Heart right ventricle (tissue), 16 donors: ENCODE data around the gene RPS3A. TPM values are rescaled to one million over a fixed set of nuclear protein-coding genes. Genes with fewer than 3 reads are reported as not detected.
A peak's percentile ranks its signal among the peaks of the same experiment; 100 is the strongest.

Experiments used
- ATAC-seq, 8 donors: fragments of 200-7000 bp; cut with Tn5 transposase; one replicate each; pipeline ENCODE4 v1.9.1; 2020; ENCODE audit warnings: mild to moderate bottlenecking in 8 of 8, moderate library complexity in 8 of 8, moderate number of reproducible peaks in 1 of 8
- DNase-seq, 2 donors: peaks; one replicate each; pipeline ENCODE4 v3.0.0-alpha.2; 2020
- H3K27ac ChIP-seq, 10 donors: fragments of 200-600 bp; sonication (generic) in 2 of 10; one replicate each; pipeline versions ENCODE4 v1.5.0 to v1.8.0; 2020 to 2022; ENCODE audit warnings: mild to moderate bottlenecking in 3 of 10
- H3K27me3 ChIP-seq, 7 donors: fragments of 200-600 bp; one replicate each; pipeline ENCODE4 v1.8.0; 2021 to 2022; ENCODE audit warnings: mild to moderate bottlenecking in 2 of 7
- H3K36me3 ChIP-seq, 9 donors: fragments of 200-600 bp; sonication (generic) in 1 of 9; one replicate each; pipeline versions ENCODE4 v1.5.0 to v1.8.0; 2020 to 2022; ENCODE audit warnings: mild to moderate bottlenecking in 2 of 9
- H3K4me1 ChIP-seq, 9 donors: fragments of 200-600 bp; sonication (generic) in 1 of 9; one replicate each; pipeline versions ENCODE4 v1.5.0 to v1.8.0; 2020 to 2022; ENCODE audit warnings: mild to moderate bottlenecking in 4 of 9
- H3K4me3 ChIP-seq, 10 donors: fragments of 200-600 bp; sonication (generic) in 2 of 10; one replicate each; pipeline versions ENCODE4 v1.5.0 to v1.8.0; 2020 to 2022; ENCODE audit warnings: mild to moderate bottlenecking in 7 of 10, moderate library complexity in 2 of 10
- H3K9me3 ChIP-seq, 11 donors: fragments of 200-600 bp in 10 of 11; sonication (generic) in 2 of 11; one replicate each; pipeline versions ENCODE4 v1.5.0 to v1.8.0; 2013 to 2022; ENCODE audit warnings: mild to moderate bottlenecking in 2 of 11, control low read depth in 1 of 11, moderate library complexity in 1 of 11
- CTCF ChIP-seq, 9 donors: fragments of 200-600 bp; sonication (generic) in 2 of 9; IDR thresholded peaks; one replicate each; pipeline versions ENCODE4 v1.5.0 to v1.8.0; 2021 to 2022; ENCODE audit warnings: antibody characterized with exemption in 9 of 9, mild to moderate bottlenecking in 5 of 9, moderate library complexity in 1 of 9
- WGBS, 2 donors: extraction: QIAGEN DNeasy Blood & Tissue Kit; methylation state at CpG; one replicate each; pipeline ENCODE4 v1.1.7; 2013; ENCODE audit warnings: inconsistent platforms in 1 of 2; 5-methylcytosine and 5-hydroxymethylcytosine counted together
- intact Hi-C, 10 donors: fragments of 100-400 bp; cut with DNase I; formaldehyde crosslinking; loops; one replicate each; pipeline versions ENCODE4 v1.11.1 to v1.14.2; 2022
- polyA plus RNA-seq, 2 donors: library from polyadenylated mRNA; stranded (reverse); fragments of 200-250 nt; gene quantifications; one replicate each; pipeline ENCODE4 v1.2.3, GENCODE V29; 2013
- total RNA-seq, 10 donors: library from RNA; stranded (reverse); fragmentation: NEBNext Ultra II Directional in 3 of 10; extraction: Animal tissue kit (Norgen Biotek cat#: 25700) in 3 of 10; gene quantifications; one replicate each; pipeline versions ENCODE4 v1.2.1 to v1.2.4, GENCODE V29; 2021 to 2023
- donor health status: Arrhythmogenic right ventricular cardiomyopathy.
- donor health status: ischemic (EF 13 %, LVEDD 7.1; RV severe dilation, severe dysfunction).
- donor health status: healthy with polysubstance abuse.
- donor health status: DM: no; HTN: yes; CAD: no.
- donor health status: DM: no; HTN: no; CAD: no.
- donor health status: ischemic (EF 25% LVEDD 6.9; RV normal size, moderate dysfunction).
- donor health status: ischemic (EF 25% LVEDD 5.7; RV mildly dilated, moderate dysfunction).
- donor health status: healthy.
- donor health status: DM: yes; HTN: yes; CAD: no.
- donor health status: Ischemic cardiomyopathy.
- donor health status: ischemic (EF 35%, LVEDD 5.7; RV mildly dilated, moderate dysfunction).
- donor health status: nonischemic (EF 11% LVEDD 7.7; RV severe dilation, severe dysfunction).
- donor health status: DM: yes; HTN: yes; CAD: no.
- donor health status: PGD.
- donor health status: ischemic (EF 29% LVEDD 5.4; RV normal size, mild dysfunction).
- donor health status: nonischemic (EF 23%, LVEDD 6.1; RV moderate dilation, normal function).

Gene RPS3A
- total and polyA plus RNA-seq, 12 donors = 716 to 2,252 (median 881) TPM

- intact Hi-C loops = loop anchor here in 2 of 10 donors (10.0 kb wide), 3 partner anchors 235 to 1275 kb away; no protein-coding TSS in a partner anchor
Observed at GRCh38 chr4:151110236-151110635, 10.8 kb downstream of the RPS3A start.

DNA sequence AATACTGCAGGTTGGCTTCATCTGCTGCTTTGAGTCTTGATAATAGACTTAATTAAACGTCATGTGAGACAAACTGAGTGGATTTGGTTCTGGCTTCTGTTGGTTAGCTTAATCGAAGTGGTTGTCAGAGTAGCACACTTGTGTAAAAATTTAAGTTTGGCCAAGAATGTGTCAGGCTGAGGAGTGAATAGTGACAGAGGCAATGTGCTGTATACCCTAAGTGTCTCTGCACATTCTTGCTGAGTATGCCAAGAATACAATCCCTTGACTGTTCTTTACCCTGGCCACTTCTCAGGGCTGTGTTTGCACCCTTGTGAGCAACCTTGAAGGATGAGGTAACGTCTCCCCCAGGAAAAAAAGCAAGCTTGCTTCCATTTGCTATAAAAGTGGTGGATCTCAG lies 14.9 kb downstream of the RPS3A start:
- Histone ChIP-seq H3K4me3 (no peak overlapping the region), H3K27me3 (no peaks in the 10 kb centered on the region), H3K4me1 (peaks cover 0 to 37% (median 9%) of the 10 kb centered on the region in 9 donors), H3K27ac (peak overlapping the region in 8 of 10 donors; percentile 29 to 73 (median 60)), H3K36me3 (peaks cover 0 to 61% (median 0%) of the 10 kb centered on the region in 9 donors), H3K9me3 (no peaks in the 10 kb centered on the region)
- intact Hi-C loops = loop anchor here in 2 of 10 donors (10.0 kb wide), 3 partner anchors 230 to 1270 kb away; no protein-coding TSS in a partner anchor
- no peak for TF ChIP-seq CTCF (IDR thresholded peaks at IDR 0.05)
- ATAC-seq (peak; percentile 54 to 81 (median 70)), DNase-seq (no peak)
- 23 to 39% methylated on average over 3 of the region's 3 CpGs for WGBS, 2 donors

More at GRCh38 chr4:151110236-151110635, 10.8 kb downstream of the RPS3A start:
- H3K27ac ChIP-seq = no peak overlapping the region
- no peak overlapping the region for H3K4me3 ChIP-seq
- peaks cover 0 to 5% (median 0%) of the 10 kb centered on the region in 11 donors for H3K9me3 ChIP-seq
- ATAC-seq (no peak), DNase-seq (no peak)
- no peak for TF ChIP-seq CTCF (IDR thresholded peaks at IDR 0.05)
- H3K27me3 ChIP-seq = no peaks in the 10 kb centered on the region
- H3K4me1 ChIP-seq = peaks cover 0 to 44% (median 9%) of the 10 kb centered on the region in 9 donors
- WGBS, 2 donors = 99% methylated on average over 3 of the region's 3 CpGs
- peaks cover 0 to 74% (median 11%) of the 10 kb centered on the region in 9 donors for H3K36me3 ChIP-seq

GRCh38 chr4:151114986-151115385 lies 15.6 kb downstream of the RPS3A start:
- H3K4me1 ChIP-seq = peaks cover 0 to 37% (median 9%) of the 10 kb centered on the region in 9 donors
- intact Hi-C loops = loop anchor here in 5 of 10 donors (5.0 to 10.0 kb wide), 4 partner anchors 230 to 1270 kb away; no protein-coding TSS in a partner anchor
- peak overlapping the region in 8 of 10 donors; percentile 29 to 73 (median 60) for H3K27ac ChIP-seq
- H3K9me3 ChIP-seq = no peaks in the 10 kb centered on the region
- peaks cover 0 to 67% (median 0%) of the 10 kb centered on the region in 9 donors for H3K36me3 ChIP-seq
- DNase-seq = no peak
- no peaks in the 10 kb centered on the region for H3K27me3 ChIP-seq
- H3K4me3 ChIP-seq = no peak overlapping the region
- TF ChIP-seq CTCF (IDR thresholded peaks at IDR 0.05) = no peak
- WGBS, 2 donors = 76 to 80% methylated on average over 5 of the region's 5 CpGs
- peak in 2 of 8 donors; percentile 25 to 27 for ATAC-seq

DNA sequence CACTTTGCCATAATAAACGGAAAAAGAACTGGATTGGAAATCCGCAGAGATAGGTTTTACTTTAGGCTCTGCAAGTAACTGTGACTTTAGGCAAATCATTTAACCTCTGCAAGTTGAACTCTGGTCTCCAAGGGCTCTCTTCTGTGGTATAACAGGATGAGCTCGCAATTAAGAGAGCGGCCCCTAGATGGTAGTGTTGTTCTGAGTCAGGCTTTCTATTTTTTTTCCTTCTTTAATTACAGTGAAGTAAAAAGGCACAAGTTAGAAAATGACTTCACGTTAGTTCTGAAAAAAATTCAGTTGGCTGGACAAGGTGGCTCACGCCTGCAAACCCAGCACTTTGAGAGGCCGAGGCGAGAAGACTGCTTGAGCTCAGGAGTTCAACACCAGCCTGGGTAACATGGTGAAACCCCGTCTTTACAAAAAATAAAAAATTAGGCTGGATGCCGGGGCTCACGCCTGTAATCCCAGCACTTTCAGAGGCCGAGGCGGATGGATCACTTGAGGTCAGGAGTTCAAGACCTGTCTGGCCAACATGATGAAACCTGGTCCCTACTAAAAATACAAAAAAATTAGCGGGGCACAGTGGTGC lies 18.0 kb downstream of the RPS3A start:
- H3K36me3 ChIP-seq = peaks cover 0 to 82% (median 7%) of the 10 kb centered on the region in 9 donors
- TF ChIP-seq CTCF (IDR thresholded peaks at IDR 0.05) = peak; percentile 41 to 85 (median 77)
- intact Hi-C loops = loop anchor here in 6 of 10 donors (1.0 to 10.0 kb wide), 6 partner anchors 227 to 1267 kb away; no protein-coding TSS in a partner anchor
- DNase-seq (peak in 1 of 2 donors; percentile 68), ATAC-seq (peak in 7 of 8 donors; percentile 47 to 66 (median 59))
- WGBS, 2 donors = 37 to 40% methylated on average over 14 of the region's 14 CpGs
- peak overlapping the region in 4 of 10 donors; percentile 20 to 42 (median 34) for H3K27ac ChIP-seq
- H3K9me3 ChIP-seq = no peaks in the 10 kb centered on the region
- H3K4me1 ChIP-seq = peaks cover 0 to 24% (median 9%) of the 10 kb centered on the region in 9 donors
- no peaks in the 10 kb centered on the region for H3K27me3 ChIP-seq
- no peak overlapping the region for H3K4me3 ChIP-seq
